ENCODE results near the gene ADGRB2. TPM values are rescaled to one million over a fixed set of nuclear protein-coding genes. Genes with fewer than 3 reads are reported as not detected.

The ADGRB2 gene
- polyA plus RNA-seq, 1 experiment, result 5.4 TPM

DNA sequence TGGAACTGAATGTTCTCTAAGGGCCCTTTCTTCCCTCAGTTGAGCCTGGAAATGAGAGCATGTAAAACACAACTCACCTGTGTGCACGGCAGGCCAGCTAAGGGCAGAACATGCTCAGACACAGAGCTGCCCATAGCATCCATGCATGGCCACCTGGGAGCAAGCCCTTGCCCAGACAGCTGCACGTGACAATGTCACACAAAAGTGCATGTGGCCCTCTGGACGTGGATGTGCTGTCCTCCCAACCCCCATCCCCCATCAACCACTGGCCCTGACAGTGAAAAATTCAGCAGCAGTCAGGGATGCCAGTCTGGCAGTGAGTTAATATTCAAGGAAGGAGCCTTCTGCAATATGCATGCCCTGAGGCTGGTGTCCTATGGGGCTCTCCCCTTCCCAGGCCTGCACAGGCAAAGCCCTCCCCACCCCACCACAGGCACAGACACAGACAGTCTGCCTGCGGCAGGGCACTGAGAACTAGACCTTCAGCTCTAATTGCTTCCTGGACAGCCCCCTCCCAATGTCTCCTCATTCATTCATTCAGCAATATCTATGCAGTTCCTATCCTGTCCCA is 45.7 kb downstream of the ADGRB2 start:
- TF ChIP-seq, protein P1, sequence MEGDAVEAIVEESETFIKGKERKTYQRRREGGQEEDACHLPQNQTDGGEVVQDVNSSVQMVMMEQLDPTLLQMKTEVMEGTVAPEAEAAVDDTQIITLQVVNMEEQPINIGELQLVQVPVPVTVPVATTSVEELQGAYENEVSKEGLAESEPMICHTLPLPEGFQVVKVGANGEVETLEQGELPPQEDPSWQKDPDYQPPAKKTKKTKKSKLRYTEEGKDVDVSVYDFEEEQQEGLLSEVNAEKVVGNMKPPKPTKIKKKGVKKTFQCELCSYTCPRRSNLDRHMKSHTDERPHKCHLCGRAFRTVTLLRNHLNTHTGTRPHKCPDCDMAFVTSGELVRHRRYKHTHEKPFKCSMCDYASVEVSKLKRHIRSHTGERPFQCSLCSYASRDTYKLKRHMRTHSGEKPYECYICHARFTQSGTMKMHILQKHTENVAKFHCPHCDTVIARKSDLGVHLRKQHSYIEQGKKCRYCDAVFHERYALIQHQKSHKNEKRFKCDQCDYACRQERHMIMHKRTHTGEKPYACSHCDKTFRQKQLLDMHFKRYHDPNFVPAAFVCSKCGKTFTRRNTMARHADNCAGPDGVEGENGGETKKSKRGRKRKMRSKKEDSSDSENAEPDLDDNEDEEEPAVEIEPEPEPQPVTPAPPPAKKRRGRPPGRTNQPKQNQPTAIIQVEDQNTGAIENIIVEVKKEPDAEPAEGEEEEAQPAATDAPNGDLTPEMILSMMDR (IDR thresholded peaks at IDR 0.05; ENCODE audit: low read depth, low read length), result no peak
- Histone ChIP-seq H3K27me3 (ENCODE audit: control insufficient read depth, insufficient read depth, low read length) (peaks cover 12% of the 10 kb centered on the region), H3K27ac (ENCODE audit: low read depth, low read length) (no peak overlapping the region), H3K9me3 (ENCODE audit: control insufficient read depth, insufficient read depth, low read length) (peaks cover 3% of the 10 kb centered on the region; the same call in 1 of the 2 replicates), H3K4me3 (ENCODE audit: low read depth, low read length) (no peak overlapping the region)
- CTCF ChIA-PET, result interaction anchor here (1.4 kb wide), 1 partner anchor 28 kb away, joined by 3 read pairs; no protein-coding TSS in a partner anchor
- DNase-seq (ENCODE audit: low read depth, low spot score), result no peak
- POLR2A ChIA-PET, result no interaction called here

DNA sequence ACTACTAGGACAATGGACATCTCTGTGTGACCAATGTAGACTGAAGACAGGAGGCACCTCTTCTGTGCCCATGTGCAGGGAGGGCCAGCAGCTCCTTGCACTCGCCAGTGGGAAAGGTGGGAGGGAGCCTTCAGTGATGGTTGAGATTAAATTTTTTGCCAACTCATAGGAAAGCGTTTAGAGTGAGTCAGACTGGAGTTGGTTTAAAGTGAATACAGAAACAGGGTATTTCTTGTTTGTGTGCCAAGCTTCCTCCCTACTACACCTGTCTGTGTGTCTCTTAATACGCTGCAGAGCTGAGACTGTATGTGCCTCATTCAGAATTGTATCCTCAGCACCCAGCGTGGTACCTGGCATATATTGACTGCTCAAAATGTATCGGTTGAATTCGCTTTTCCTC is 46.8 kb downstream of the ADGRB2 start:
- CTCF ChIA-PET, result interaction anchor here (0.6 to 4.7 kb wide), 13 partner anchors 8 to 244 kb away, joined by 3 to 41 read pairs (median 4); partner anchors contain the start of gene COL16A1
- Histone ChIP-seq H3K27me3 (ENCODE audit: control insufficient read depth, insufficient read depth, low read length) (peaks cover 12% of the 10 kb centered on the region), H3K4me3 (ENCODE audit: low read depth, low read length) (no peak overlapping the region), H3K9me3 (ENCODE audit: control insufficient read depth, insufficient read depth, low read length) (peaks cover 3% of the 10 kb centered on the region; the same call in 1 of the 2 replicates), H3K27ac (ENCODE audit: low read depth, low read length) (no peak overlapping the region)
- no peak for DNase-seq (ENCODE audit: low read depth, low spot score)
- TF ChIP-seq, protein P1 (IDR thresholded peaks at IDR 0.05; ENCODE audit: low read depth, low read length), result no peak
- POLR2A ChIA-PET, result no interaction called here

GRCh38 chr1:31715873-31716220 is 48.3 kb downstream of the ADGRB2 start:
- Histone ChIP-seq H3K27ac (ENCODE audit: low read depth, low read length) (no peak overlapping the region), H3K4me3 (ENCODE audit: low read depth, low read length) (no peak overlapping the region), H3K9me3 (ENCODE audit: control insufficient read depth, insufficient read depth, low read length) (peaks cover 3% of the 10 kb centered on the region; the same call in 1 of the 2 replicates), H3K27me3 (ENCODE audit: control insufficient read depth, insufficient read depth, low read length) (peaks cover 9% of the 10 kb centered on the region)
- TF ChIP-seq, protein P1 (IDR thresholded peaks at IDR 0.05; ENCODE audit: low read depth, low read length), result no peak
- DNase-seq (ENCODE audit: low read depth, low spot score), result no peak
- ChIA-PET CTCF (interaction anchor here (0.7 to 4.7 kb wide), 24 partner anchors 10 to 331 kb away, joined by 3 to 41 read pairs (median 4); partner anchors contain the start of gene COL16A1), POLR2A (interaction anchor here (1.0 to 1.9 kb wide), 4 partner anchors 11 to 76 kb away, joined by 3 to 15 read pairs (median 3); partner anchors contain the start of gene COL16A1)

DNA sequence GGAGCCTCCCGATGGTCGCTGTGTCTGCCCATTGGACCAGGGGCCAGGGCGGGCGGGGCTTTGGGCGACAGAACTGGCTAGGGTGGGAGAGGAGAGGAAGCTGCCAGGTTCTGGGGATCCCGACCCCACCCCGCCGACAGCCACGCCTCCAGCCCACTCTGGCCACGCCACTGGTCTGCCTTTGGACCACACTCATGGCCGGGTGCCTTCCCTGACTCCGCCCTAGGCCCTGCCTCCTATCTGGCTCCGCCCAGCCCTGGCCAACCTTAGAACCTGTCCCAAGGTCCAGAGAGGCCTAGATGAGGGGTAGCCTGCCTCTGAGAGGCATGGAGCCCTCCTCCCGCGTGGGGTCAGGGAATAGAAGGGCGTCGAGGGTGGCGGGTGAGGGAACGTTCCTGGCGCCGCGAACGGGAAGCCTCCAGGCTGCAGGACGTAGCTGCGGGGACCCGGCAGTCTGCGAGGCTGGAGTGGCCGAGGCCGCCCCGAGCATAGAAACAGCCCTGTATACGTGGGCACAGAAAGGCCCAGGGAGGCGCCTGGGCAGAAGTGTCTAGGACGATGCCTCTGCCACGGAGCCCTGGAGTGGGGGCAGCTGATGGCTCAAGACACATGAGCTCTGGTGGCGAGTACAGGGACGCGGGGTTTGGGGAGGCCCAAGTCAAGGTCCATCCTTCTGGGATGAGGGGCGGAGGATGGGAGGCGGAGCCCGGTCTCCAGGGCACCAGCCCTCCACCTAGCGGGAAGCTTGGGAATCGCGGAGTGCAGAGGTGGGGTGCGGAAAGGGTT is 48.9 kb downstream of the ADGRB2 start:
- peaks cover 3% of the 10 kb centered on the region; the same call in 1 of the 2 replicates for H3K9me3 ChIP-seq (ENCODE audit: control insufficient read depth, insufficient read depth, low read length)
- TF ChIP-seq, protein P1 (IDR thresholded peaks at IDR 0.05; ENCODE audit: low read depth, low read length), result peak; percentile 92
- peak overlapping the region; percentile 84 for H3K27ac ChIP-seq (ENCODE audit: low read depth, low read length)
- ChIA-PET POLR2A (interaction anchor here (1.0 to 1.9 kb wide), 4 partner anchors 10 to 76 kb away, joined by 3 to 15 read pairs (median 3); partner anchors contain the start of gene COL16A1), CTCF (interaction anchor here (0.8 to 4.7 kb wide), 23 partner anchors 11 to 249 kb away, joined by 3 to 41 read pairs (median 4); partner anchors contain the start of gene COL16A1)
- DNase-seq (ENCODE audit: low read depth, low spot score), result peak; percentile 55
- H3K27me3 ChIP-seq (ENCODE audit: control insufficient read depth, insufficient read depth, low read length), result peaks cover 5% of the 10 kb centered on the region
- H3K4me3 ChIP-seq (ENCODE audit: low read depth, low read length), result peak overlapping the region; percentile 48
